Astrocyte (in vitro differentiated cells and primary cell): ENCODE data around the gene GON4L. TPM values are rescaled to one million over a fixed set of nuclear protein-coding genes. Genes with fewer than 3 reads are reported as not detected.

Experiments used
- DNase-seq: peaks from one replicate; pipeline ENCODE4 v3.0.0-alpha.2; 2010; ENCODE audit warnings: low read depth
- FAIRE-seq: peaks from 2 replicates; lab custom pipeline; 2011; peaks lifted over from hg19 to GRCh38; lab: Jason Lieb, UNC
- H2AFZ ChIP-seq: 2 replicates; pipeline ENCODE4 v1.6.0; 2012; ENCODE audit warnings: low read depth, low read length, inconsistent platforms
- H3K27ac ChIP-seq: 2 replicates; pipeline ENCODE4 v1.5.1; 2011; ENCODE audit warnings: low read depth, low read length, inconsistent platforms
- H3K27me3 ChIP-seq: 2 replicates; pipeline ENCODE4 v1.6.0; 2011; ENCODE audit warnings: low read length, inconsistent platforms; ENCODE audit not compliant: insufficient read depth
- H3K36me3 ChIP-seq: 2 replicates; pipeline ENCODE4 v1.5.1; 2011; ENCODE audit warnings: low read length, inconsistent platforms; ENCODE audit not compliant: insufficient read depth
- H3K4me1 ChIP-seq: 2 replicates; pipeline ENCODE4 v1.5.1; 2011; ENCODE audit warnings: low read length, inconsistent platforms; ENCODE audit not compliant: insufficient read depth
- H3K4me2 ChIP-seq: 2 replicates; pipeline ENCODE4 v1.6.0; 2012; ENCODE audit warnings: low read length, inconsistent platforms
- H3K4me3 ChIP-seq: 2 replicates; pipeline ENCODE4 v1.5.1; 2011; ENCODE audit warnings: low read depth, mild to moderate bottlenecking, low read length, inconsistent platforms; ENCODE audit not compliant: insufficient read depth
- H3K79me2 ChIP-seq: 2 replicates; pipeline ENCODE4 v1.6.0; 2012; ENCODE audit warnings: mild to moderate bottlenecking, low read length, inconsistent platforms; ENCODE audit not compliant: insufficient read depth
- H3K9ac ChIP-seq: 2 replicates; pipeline ENCODE4 v1.6.0; 2012; ENCODE audit warnings: mild to moderate bottlenecking, low read length, inconsistent platforms
- H3K9me3 ChIP-seq: 2 replicates; pipeline ENCODE4 v1.5.1; 2012; ENCODE audit warnings: low read depth, mild to moderate bottlenecking, low read length, inconsistent platforms; ENCODE audit not compliant: insufficient read depth
- H4K20me1 ChIP-seq: 2 replicates; pipeline ENCODE4 v1.6.0; 2012; ENCODE audit warnings: low read length, inconsistent platforms; ENCODE audit not compliant: insufficient read depth
- H3K27ac Mint-ChIP-seq: one replicate; pipeline ENCODE4 v1.8.0; 2021; ENCODE audit warnings: mild to moderate bottlenecking, mixed read lengths; ENCODE audit not compliant: unreplicated experiment
- H3K27me3 Mint-ChIP-seq: one replicate; pipeline ENCODE4 v1.8.0; 2021; ENCODE audit warnings: low read depth, mixed read lengths; ENCODE audit not compliant: unreplicated experiment
- H3K36me3 Mint-ChIP-seq: one replicate; pipeline ENCODE4 v1.8.0; 2021; ENCODE audit warnings: low read depth, mixed read lengths; ENCODE audit not compliant: unreplicated experiment
- H3K4me1 Mint-ChIP-seq: one replicate; pipeline ENCODE4 v1.8.0; 2021; ENCODE audit warnings: low read depth, mixed read lengths; ENCODE audit not compliant: unreplicated experiment
- H3K4me3 Mint-ChIP-seq: one replicate; pipeline ENCODE4 v1.8.0; 2021; ENCODE audit warnings: mild to moderate bottlenecking, moderate library complexity, mixed read lengths; ENCODE audit not compliant: unreplicated experiment
- H3K9me3 Mint-ChIP-seq: one replicate; pipeline ENCODE4 v1.8.0; 2021; ENCODE audit warnings: mild to moderate bottlenecking, mixed read lengths; ENCODE audit not compliant: unreplicated experiment
- EZH2 ChIP-seq: IDR thresholded peaks from 2 replicates; pipeline ENCODE4 v1.6.1; 2012; ENCODE audit warnings: mild to moderate bottlenecking, low read length, inconsistent platforms; ENCODE audit not compliant: insufficient read depth
- total RNA-seq: library from RNA; stranded (reverse); gene quantifications from 2 replicates; pipeline ENCODE4 v1.2.1, GENCODE V29; 2021
- TF ChIP-seq, protein P1 (sequence below): IDR thresholded peaks from 2 replicates; pipeline ENCODE4 v1.5.1; 2011; ENCODE audit warnings: low read depth, mild to moderate bottlenecking, inconsistent platforms, low read length, moderate library complexity; ENCODE audit not compliant: insufficient read depth

GON4L gene
- total RNA-seq, 1 donor from 2014 or later: 52.8 TPM

DNA sequence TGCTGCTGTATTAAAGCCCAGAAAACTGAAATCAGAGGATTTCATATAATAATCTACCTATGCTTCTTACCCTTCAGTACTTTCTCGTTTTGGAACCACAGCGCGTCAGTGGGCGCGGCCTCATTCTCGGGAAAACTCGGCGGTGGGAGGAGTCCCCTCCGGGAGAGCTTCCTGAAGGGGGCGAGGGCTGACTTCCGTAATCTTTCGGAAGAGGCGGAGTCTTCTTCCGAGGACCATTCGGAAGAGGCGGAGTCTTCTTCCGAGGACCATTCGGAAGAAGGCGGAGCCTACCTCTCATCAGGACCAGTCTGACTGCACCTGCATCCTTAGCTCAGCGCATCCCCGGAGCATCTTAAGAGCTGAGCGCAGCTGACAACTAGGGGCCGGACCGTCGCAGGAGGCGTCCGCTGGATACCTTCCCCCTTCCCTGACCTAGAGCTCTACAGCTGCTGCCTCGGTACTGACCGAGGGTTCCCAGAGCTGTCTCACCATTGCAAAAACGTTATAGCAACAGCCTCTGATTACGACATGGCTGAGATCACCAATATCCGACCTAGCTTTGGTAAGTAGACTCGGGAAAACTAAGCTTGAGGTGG, 2.3 kb upstream of the GON4L start, which contains the start of gene SYT11:
Gene SYT11 (plus strand): TSS at position 334 of the 596 bp plus-strand sequence. CDS start 195 bp downstream, at position 529.
- H3K36me3 ChIP-seq: no peaks in the 10 kb centered on the region
- no peaks in the 10 kb centered on the region for H4K20me1 ChIP-seq
- peak within 1 kb of the TSS; percentile 84 for H2AFZ ChIP-seq
- Mint-ChIP-seq H3K4me1 (peaks cover 12% of the 10 kb centered on the region), H3K36me3 (peaks cover 2% of the 10 kb centered on the region), H3K27me3 (no peaks in the 10 kb centered on the region), H3K9me3 (no peaks in the 10 kb centered on the region), H3K27ac (peak within 1 kb of the TSS; percentile 84), H3K4me3 (peak within 1 kb of the TSS; percentile 86)
- H3K4me3 ChIP-seq: peak within 1 kb of the TSS; percentile 63
- H3K9ac ChIP-seq: peak within 1 kb of the TSS; percentile 90
- H3K9me3 ChIP-seq: no peaks in the 10 kb centered on the region
- peak within 1 kb of the TSS; percentile 85 for H3K4me2 ChIP-seq
- DNase-seq (peak; percentile 90), FAIRE-seq (peak; percentile 86)
- TF ChIP-seq, protein P1, sequence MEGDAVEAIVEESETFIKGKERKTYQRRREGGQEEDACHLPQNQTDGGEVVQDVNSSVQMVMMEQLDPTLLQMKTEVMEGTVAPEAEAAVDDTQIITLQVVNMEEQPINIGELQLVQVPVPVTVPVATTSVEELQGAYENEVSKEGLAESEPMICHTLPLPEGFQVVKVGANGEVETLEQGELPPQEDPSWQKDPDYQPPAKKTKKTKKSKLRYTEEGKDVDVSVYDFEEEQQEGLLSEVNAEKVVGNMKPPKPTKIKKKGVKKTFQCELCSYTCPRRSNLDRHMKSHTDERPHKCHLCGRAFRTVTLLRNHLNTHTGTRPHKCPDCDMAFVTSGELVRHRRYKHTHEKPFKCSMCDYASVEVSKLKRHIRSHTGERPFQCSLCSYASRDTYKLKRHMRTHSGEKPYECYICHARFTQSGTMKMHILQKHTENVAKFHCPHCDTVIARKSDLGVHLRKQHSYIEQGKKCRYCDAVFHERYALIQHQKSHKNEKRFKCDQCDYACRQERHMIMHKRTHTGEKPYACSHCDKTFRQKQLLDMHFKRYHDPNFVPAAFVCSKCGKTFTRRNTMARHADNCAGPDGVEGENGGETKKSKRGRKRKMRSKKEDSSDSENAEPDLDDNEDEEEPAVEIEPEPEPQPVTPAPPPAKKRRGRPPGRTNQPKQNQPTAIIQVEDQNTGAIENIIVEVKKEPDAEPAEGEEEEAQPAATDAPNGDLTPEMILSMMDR: no peak
- TF ChIP-seq EZH2: no peak
- peak within 1 kb of the TSS; percentile 96 for H3K27ac ChIP-seq
- peaks cover 33% of the 10 kb centered on the region for H3K79me2 ChIP-seq
- H3K27me3 ChIP-seq: no peaks in the 10 kb centered on the region
- peaks cover 14% of the 10 kb centered on the region for H3K4me1 ChIP-seq

GRCh38 chr1:155858800-155859233, 1.8 kb upstream of the GON4L start:
- peaks cover 12% of the 10 kb centered on the region for H3K4me1 Mint-ChIP-seq
- no peaks in the 10 kb centered on the region for H3K27me3 Mint-ChIP-seq
- Histone ChIP-seq H4K20me1 (no peaks in the 10 kb centered on the region), H3K79me2 (peaks cover 36% of the 10 kb centered on the region), H3K27me3 (no peaks in the 10 kb centered on the region), H3K9ac (peak overlapping the region; percentile 75), H2AFZ (peak overlapping the region; percentile 48), H3K27ac (peak overlapping the region; percentile 75), H3K9me3 (no peaks in the 10 kb centered on the region), H3K4me3 (peak overlapping the region; percentile 63), H3K36me3 (peaks cover 2% of the 10 kb centered on the region), H3K4me1 (peaks cover 14% of the 10 kb centered on the region), H3K4me2 (peak overlapping the region; percentile 85)
- peaks cover 2% of the 10 kb centered on the region for H3K36me3 Mint-ChIP-seq
- peak overlapping the region; percentile 86 for H3K4me3 Mint-ChIP-seq
- peak; percentile 25 for DNase-seq
- FAIRE-seq: no peak
- peak overlapping the region; percentile 84 for H3K27ac Mint-ChIP-seq
- no peak for TF ChIP-seq EZH2
- TF ChIP-seq, protein P1: no peak
- no peaks in the 10 kb centered on the region for H3K9me3 Mint-ChIP-seq
